NCI-H1092 (cell line): ENCODE measurements around the gene C11orf86.
"Not testable (repeated sequence)": the region's sequence is repeated elsewhere in the genome, so short reads cannot be mapped to it uniquely, and the experiment has no call there.

ENCODE experiments used
- DNase-seq: peaks from one replicate; lab custom pipeline; 2025; lab: John Stamatoyannopoulos, UW

C11orf86 gene

GRCh38 chr11:66989360-66989759, 14.3 kb downstream of the C11orf86 start:
- not testable (repeated sequence) for DNase-seq

DNA sequence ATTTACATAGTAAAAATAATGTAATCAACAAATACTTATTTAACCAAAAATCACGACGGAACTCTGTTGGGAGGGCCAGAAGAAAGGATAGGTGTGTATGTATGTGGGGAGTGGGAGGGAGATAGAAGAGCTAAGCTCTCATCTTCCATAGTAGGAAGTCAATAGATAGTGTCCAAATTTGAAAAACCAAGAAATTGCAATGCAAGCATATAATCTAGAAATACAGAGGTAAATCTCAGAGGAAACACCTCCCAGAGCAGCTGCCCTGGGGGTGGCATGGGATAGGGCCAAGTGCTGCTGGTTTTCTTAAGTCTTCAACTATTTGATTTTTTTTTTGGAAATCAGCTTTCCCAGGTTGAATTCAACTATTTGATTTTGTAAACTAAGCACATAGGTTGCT, 16.9 kb downstream of the C11orf86 start:
- no peak for DNase-seq

DNA sequence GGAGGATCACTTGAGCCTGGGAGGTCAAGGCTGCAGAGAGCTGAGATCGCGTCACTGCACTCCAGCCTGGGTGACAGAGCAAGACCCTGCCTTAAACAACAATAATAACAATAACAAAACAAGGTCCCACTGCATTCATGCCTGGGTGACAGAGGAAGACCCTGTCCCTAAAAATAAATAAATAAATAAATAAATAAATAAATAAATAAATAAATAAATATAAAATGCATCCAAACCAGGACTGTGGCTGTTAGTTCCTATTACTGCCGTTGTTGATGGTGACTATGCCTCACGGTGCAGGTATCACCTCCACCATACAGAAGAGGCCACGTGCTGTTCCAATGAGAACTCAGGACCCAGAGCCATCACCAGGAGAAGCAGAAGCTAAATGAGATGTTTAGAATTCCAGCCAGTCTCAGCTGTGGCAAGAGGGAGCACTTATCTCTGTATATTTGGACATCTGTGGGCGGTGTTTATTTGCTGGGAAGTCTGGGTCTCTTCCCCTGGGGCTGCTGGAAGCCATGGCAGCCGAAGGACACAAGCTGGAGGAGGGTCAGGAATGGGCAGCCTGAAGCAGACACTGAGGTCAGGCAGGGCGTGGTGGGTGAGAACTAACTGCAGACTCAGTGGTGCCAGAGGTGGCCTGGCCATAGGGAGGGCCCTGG, 21.6 kb downstream of the C11orf86 start:
- DNase-seq: no peak

GRCh38 chr11:66999555-66999954, 24.5 kb downstream of the C11orf86 start:
- DNase-seq: no peak

- DNase-seq: no peak
These were observed 26.2 kb downstream of the C11orf86 start for GRCh38 chr11:67001332-67001731.

DNA sequence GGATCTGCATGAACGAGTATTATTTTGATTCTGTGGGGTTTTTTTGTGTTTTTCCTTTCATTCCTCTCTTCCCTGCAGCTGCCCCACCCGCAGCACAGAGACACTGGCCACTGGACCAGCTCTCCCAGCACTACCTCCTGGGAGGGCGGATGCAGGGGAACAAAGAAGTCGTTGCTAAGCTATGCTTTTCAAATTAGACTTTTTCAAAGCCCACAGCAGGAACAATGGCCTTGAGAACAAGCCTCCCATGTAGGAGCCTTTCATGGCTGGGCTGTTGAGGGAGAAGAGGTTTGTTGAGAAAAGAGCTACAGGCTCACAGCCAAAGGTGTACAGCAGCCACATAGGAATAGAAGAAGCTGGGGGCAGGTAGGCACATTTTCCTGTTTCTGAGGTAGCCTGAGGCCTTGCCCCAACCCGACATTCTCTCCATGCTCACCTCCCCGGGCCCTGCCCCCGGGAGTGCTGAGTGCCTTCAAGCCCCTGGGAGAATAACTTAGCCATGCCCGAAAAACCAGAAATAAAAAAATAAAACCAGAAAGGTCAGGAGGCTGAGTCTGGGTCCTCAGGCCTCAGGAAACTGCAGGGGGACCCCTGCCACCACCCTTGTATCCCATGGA, 27.3 kb downstream of the C11orf86 start:
- no peak for DNase-seq

DNA sequence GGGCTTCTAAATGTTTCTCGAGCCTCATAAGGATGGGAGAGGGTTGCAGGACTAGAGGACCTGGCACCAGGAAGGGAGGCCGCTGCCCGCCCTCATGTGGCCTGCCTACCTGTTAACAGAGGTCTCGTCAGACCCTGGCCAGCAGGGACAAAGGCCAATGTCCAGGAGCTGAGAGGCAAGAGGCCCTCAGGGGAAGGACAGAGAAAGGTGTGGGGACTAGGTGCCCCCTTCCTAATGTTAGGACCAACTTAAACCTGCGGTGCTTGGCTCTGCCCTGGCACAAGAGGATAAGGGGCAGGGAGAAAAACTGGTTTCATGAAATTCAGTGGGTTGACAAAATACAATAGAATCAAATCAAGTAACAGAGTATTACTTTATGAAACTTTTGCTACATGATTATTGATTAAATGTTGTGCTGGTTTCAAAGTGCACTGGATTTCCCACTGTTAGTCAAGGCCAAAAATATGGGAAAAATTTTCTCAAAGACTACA, 27.9 kb downstream of the C11orf86 start:
- DNase-seq: no peak

DNA sequence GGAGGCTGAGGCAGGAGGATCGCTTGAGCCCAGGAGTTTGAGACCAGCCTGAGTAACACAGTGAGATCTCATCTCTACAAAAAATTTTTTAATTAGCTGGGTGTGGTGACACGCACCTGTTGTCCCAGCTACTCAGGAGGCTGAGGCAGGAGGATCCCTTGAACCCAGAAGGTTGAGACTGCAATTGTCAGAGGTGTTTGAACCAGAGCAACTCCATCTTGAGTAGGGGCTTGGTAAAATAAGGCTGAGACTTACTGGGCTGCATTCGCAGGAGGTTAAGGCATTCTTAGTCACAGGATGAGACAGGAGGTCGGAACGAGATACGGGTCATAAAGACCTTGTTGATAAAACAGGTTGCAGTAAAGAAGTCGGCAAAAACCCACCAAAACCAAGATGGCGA, 30.1 kb downstream of the C11orf86 start:
- DNase-seq: not testable (repeated sequence)

DNA sequence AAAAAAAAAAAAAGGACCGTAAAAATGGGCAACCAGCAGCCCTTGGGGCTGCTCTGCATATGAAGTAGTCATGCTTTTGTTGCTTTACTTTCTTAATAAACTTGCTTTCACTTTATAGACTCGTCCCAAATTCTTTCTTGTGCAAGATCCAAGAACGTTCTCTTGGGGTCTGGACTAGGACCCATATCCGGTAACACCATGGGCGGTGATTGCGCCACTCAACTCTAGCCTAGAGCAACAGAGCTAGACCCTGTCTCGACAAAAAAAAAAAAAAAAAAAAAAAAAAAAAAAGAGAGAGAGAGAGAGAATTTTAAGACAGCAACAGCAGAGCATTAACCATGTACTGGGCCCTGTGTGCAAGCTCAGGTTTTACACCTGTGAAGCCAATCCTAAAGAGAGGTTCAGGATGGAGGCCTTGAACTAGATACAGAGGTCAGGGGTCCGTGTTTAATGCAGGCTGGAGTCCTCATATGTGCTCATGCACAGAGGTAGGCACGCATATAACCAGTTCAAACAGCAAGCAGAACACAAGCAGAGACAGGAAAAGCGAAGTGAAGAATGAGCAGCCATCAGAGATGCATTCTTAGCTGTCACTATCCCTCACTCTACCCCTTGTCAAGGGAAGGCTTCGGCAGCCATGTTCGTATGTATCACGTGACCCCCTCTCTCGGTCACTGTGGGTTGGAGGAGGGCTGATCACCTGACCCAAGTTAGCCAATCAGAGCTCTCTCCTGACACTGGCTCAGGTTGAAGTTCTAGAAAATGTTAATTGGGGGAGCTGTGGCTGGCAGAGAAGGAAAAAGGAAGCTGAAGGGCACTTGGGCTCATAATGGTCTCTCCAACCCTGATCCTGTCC, 31.2 kb downstream of the C11orf86 start:
- DNase-seq: no peak

DNA sequence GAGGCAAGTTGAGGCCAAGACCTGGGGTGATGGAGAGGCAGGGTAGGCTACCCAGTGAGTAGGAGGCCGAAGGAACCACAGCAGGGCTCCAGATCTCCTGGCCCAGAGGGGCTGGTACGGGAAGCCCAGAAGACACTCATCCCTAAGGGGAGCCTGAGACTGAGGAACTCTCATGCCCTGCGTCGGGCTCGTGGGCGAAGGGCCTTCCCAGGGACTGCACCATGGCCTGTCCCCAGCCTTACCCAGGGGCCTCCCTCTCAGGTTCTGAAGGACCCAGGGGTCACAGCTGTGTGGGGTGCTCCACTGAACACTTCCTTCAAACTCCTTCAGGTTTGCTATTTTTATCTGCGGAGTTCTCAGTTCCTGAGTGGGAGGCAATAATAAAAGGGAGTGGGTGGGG, 32.0 kb downstream of the C11orf86 start:
- DNase-seq: no peak

GRCh38 chr11:67010296-67010905, 35.3 kb downstream of the C11orf86 start:
- no peak for DNase-seq

GRCh38 chr11:67013511-67014045, 38.5 kb downstream of the C11orf86 start:
- no peak for DNase-seq

GRCh38 chr11:67014343-67014742, 39.2 kb downstream of the C11orf86 start:
- DNase-seq: no peak

DNA sequence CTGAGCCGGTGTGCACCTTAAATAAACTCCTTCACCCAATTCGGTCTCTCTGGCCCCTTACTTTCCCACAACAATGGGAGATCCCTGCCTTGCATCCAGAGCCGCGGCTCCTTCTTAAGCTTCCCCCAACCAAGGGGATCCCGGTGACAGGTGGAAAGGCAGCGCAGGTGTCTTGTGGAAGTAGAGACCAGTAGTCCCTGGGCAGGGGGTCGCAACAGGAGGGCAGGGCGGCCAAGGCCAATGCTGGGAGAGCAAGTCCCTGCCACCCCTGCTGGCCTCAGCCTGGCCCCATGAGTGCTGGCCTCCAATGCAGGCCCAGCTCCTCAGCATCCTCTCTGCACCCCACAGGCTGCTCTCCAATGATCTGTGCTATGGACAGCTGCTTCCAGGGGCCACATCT, 39.9 kb downstream of the C11orf86 start:
- no peak for DNase-seq

DNA sequence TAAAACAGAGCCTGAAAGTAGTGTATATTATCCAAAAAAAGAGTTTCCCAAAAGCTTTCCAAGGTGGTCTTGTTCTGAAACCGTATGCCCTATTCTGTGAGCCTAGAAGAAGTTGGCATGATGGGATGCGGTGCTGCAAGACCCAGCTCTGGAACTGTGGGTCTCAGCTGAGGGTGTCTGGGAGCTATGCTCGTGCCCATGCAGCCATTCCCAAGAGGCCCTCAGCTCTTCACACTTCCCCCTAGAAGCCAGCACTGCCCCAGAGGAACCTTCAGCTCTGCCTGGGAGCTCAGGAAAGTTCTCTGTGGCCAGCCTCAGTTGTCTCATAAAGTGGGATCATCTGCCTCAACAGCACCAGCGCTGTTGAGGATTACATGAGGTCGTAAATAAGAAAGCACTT, 41.4 kb downstream of the C11orf86 start:
- DNase-seq: no peak

- DNase-seq: no peak
These were observed 45.8 kb downstream of the C11orf86 start for GRCh38 chr11:67020949-67021348.

DNA sequence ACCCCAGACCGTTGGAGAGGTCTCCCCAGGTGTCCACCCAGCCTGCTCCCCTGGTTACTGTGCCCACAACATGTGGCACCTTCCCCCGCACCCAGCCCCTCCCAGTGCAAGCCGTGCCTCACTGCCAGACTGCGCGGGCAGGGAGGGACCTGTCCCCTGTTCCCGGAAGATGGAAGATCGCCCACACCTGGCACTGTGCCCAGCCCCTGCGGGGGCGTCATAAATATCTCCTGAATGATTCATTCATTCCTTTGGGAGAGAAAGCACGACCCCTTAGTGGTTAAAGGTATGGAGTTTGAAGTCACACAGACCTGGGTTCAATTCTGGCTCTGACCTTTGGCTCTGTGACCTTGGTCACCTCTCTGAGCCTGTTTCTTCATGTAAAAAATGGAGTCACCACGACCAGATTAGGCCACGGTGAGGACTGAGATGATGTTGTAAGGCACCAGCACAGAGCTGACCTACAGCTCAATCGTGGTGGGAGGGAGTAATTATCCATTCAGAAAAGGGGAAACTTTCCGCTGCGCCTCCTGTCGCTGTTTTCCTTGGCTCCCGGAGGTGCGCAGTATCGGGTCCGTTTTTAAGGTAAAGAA, 47.3 kb downstream of the C11orf86 start:
- peak; percentile 24 for DNase-seq

DNA sequence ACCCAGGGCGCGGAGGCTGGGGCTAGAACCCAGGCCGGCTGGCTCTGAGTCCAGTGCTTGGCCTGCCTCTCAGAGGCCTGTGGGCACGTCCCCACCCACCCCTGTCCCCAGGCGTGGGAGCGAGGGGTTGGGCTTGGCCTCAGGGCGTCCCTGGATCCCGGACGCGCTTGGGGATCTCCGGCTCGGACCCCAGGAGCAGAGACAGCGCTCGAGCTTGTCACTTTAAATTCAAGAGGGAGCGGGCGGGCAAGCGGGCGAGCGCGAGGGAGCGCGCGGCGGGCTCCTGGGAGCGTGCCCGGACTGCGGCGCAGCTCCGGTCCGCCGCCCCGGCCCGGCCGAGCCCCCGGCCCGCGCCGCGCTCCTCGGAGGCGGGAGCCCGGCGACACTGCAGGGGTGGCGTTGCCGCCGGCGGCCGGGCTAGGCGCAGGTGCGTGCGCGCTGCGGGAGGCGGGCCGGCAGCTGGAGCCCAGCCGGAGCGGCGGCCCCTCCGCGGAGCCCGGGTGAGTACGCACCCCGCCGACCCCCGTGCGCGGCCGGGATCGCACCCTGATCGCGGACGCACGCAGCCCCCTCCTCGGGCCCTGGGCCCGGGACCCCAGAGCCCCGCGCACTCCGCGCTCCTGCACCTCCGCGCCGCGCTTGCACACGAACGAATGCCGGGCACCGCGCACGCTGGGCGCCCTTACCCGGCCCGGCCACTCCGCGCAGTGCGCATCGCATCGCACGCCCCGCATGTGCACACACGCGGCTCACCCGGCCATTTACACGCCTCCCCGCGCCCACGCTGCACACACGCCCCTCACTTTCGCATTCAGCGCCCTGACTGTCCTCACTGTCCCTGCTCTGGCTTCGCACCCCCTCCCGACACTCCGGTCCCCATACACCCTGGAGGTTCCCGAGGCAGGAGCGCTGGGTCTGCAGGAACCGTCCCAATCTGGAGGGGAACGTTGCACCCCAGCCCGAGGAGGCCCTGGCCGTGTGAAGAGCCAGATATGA, 48.2 kb downstream of the C11orf86 start, which contains the start of gene SYT12:
Gene SYT12, plus strand, starts transcription at position 174 of the 996 bp plus-strand sequence. CDS start 7,011 bp downstream, outside the sequence.
- no peak for DNase-seq

GRCh38 chr11:67023957-67024353, 48.9 kb downstream of the C11orf86 start:
- DNase-seq: no peak

DNA sequence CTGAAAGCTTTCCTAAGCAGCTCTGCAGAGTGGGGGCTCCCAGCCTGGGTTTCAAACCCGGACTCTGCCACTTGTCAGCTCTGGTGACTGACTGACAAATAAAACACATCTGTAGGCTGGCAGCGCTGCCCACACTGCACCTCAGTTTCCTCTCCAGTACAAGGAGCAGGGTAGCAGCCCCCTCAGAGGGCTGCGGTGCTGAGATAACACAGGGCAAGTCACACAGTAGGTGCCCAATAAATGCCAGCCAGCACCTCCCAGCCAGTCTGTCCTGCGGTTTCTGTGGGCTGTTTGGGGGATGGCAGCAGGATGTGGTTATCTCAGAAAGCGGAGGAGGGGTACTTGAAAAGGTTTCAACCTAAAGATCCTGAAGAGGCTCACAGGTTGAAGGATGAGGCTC, 49.3 kb downstream of the C11orf86 start:
- DNase-seq: no peak
